A549 (cell line): Measurements from ENCODE around the gene HDHD2. TPM values are rescaled to one million over a fixed set of nuclear protein-coding genes. Genes with fewer than 3 reads are reported as not detected.

Source experiments
- ATAC-seq, 2 experiments: fragments of 200-7000 bp in 1 of 2; fragments of >200 bp in 1 of 2; cut with Nextera tagmentation in 1 of 2; cut with Tn5 transposase in 1 of 2; 3 replicates each; pipeline versions ENCODE4 v1.8.0 to v1.9.1; 2018 to 2020; ENCODE audit warnings: mild to moderate bottlenecking in 1 of 2, moderate library complexity in 1 of 2
- CTCF ChIA-PET: fragments of 300-600 bp; sonication (Branson Sonifier 250); formaldehyde crosslinking; extraction: SDS; loops from one replicate; lab custom pipeline; 2021; ENCODE audit warnings: antibody characterized with exemption, inconsistent platforms; lab: Yijun Ruan, JAX
- POLR2A ChIA-PET: fragments of 350-600 bp; formaldehyde crosslinking; extraction: SDS; loops from one replicate; lab custom pipeline; 2021; ENCODE audit warnings: antibody characterized with exemption, inconsistent platforms; lab: Yijun Ruan, JAX
- DNase-seq, 2 experiments: peaks; one replicate each; pipeline versions ENCODE4 v3.0.0 to v3.0.0-alpha.2; 2011 to 2016; ENCODE audit warnings: low read depth in 1 of 2, low spot score in 1 of 2
- FAIRE-seq: peaks from 2 replicates; lab custom pipeline; 2011; peaks lifted over from hg19 to GRCh38; lab: Jason Lieb, UNC
- H3K27ac ChIP-seq, 2 experiments: fragments of >200 bp; sonication (Bioruptor Twin); formaldehyde crosslinking; 3 replicates each; pipeline ENCODE4 v1.5.1; 2016 to 2017
- H3K4me1 ChIP-seq: fragments of >200 bp; sonication (Bioruptor Twin); formaldehyde crosslinking; 3 replicates; pipeline ENCODE4 v1.6.1; 2016
- H3K4me2 ChIP-seq: fragments of >200 bp; sonication (Bioruptor Twin); formaldehyde crosslinking; 3 replicates; pipeline ENCODE4 v1.6.1; 2016
- H3K4me3 ChIP-seq: fragments of >200 bp; sonication (Bioruptor Twin); formaldehyde crosslinking; 3 replicates; pipeline ENCODE4 v1.5.1; 2016
- H3K9me3 ChIP-seq: fragments of >200 bp; sonication (Bioruptor Twin); formaldehyde crosslinking; 3 replicates; pipeline ENCODE4 v1.6.1; 2016
- CHD4 ChIP-seq: fragments of 200-600 bp; sonication (generic); IDR thresholded peaks from 2 replicates; pipeline ENCODE4 v1.6.1; 2016; ENCODE audit warnings: antibody characterized with exemption, mild to moderate bottlenecking, borderline replicate concordance
- EHMT2 ChIP-seq: fragments of 200-600 bp; sonication (generic); IDR thresholded peaks from 2 replicates; pipeline ENCODE4 v1.6.1; 2016; ENCODE audit warnings: antibody characterized with exemption, low read depth, mild to moderate bottlenecking, moderate library complexity
- ESRRA ChIP-seq: fragments of 150-350 bp; IDR thresholded peaks from 2 replicates; pipeline ENCODE4 v1.6.1; 2014; ENCODE audit warnings: mild to moderate bottlenecking, low read length, borderline replicate concordance
- FOSB ChIP-seq: fragments of 250-450 bp; sonication (Bioruptor Pico); IDR thresholded peaks from 2 replicates; pipeline ENCODE4 v1.5.0; 2020; ENCODE audit warnings: mild to moderate bottlenecking, moderate library complexity
- FOXS1 ChIP-seq: fragments of 250-450 bp; sonication (Bioruptor Pico); IDR thresholded peaks from 2 replicates; pipeline ENCODE4 v1.5.0; 2020; ENCODE audit warnings: mild to moderate bottlenecking, moderate library complexity
- HDAC2 ChIP-seq: fragments of 200-600 bp; sonication (generic); IDR thresholded peaks from 2 replicates; pipeline ENCODE4 v1.6.1; 2016
- HEYL ChIP-seq: fragments of 250-450 bp; sonication (Bioruptor Pico); IDR thresholded peaks from 2 replicates; pipeline ENCODE4 v1.8.0; 2021; ENCODE audit warnings: mild to moderate bottlenecking, moderate library complexity
- HOXA7 ChIP-seq: fragments of 250-450 bp; sonication (Bioruptor Pico); IDR thresholded peaks from 2 replicates; pipeline ENCODE4 v1.5.0; 2020; ENCODE audit warnings: mild to moderate bottlenecking, moderate library complexity
- HOXB5 ChIP-seq: fragments of 250-450 bp; sonication (Bioruptor Pico); IDR thresholded peaks from 2 replicates; pipeline ENCODE4 v1.5.0; 2020; ENCODE audit warnings: mild to moderate bottlenecking, moderate library complexity
- JUN ChIP-seq, 2 experiments: fragments of >200 bp; sonication (Bioruptor Twin); formaldehyde crosslinking; IDR thresholded peaks; 2 replicates in 1 of 2; 3 replicates in 1 of 2; pipeline ENCODE4 v1.6.1; 2016 to 2017
- JUNB ChIP-seq: fragments of >200 bp; sonication (Bioruptor Twin); formaldehyde crosslinking; IDR thresholded peaks from 2 replicates; pipeline ENCODE4 v1.6.1; 2016
- KDM1A ChIP-seq: fragments of 200-600 bp; sonication (generic); IDR thresholded peaks from 2 replicates; pipeline ENCODE4 v1.6.1; 2016; ENCODE audit warnings: low read depth, mild to moderate bottlenecking
- KDM5A ChIP-seq: fragments of 200-600 bp; sonication (generic); IDR thresholded peaks from 2 replicates; pipeline ENCODE4 v1.6.1; 2016; ENCODE audit warnings: antibody characterized with exemption, mild to moderate bottlenecking
- MAFK ChIP-seq: fragments of 450-650 bp; IDR thresholded peaks from 2 replicates; pipeline ENCODE4 v1.6.1; 2014; ENCODE audit not compliant: partially characterized antibody
- MAZ ChIP-seq: fragments of 150-350 bp; IDR thresholded peaks from 2 replicates; pipeline ENCODE4 v1.6.1; 2014; ENCODE audit warnings: antibody characterized with exemption, low read depth, low read length, borderline replicate concordance
- NFE2L2 ChIP-seq: fragments of 150-350 bp; conservative IDR thresholded peaks from 2 replicates; pipeline ENCODE4 v1.6.1; 2014; ENCODE audit warnings: low read length
- NR3C1 ChIP-seq: fragments of >200 bp; sonication (Bioruptor Twin); formaldehyde crosslinking; IDR thresholded peaks from 3 replicates; pipeline ENCODE4 v1.6.1; 2017
- PHF8 ChIP-seq: fragments of 200-600 bp; sonication (generic); IDR thresholded peaks from 2 replicates; pipeline ENCODE4 v1.6.1; 2016; ENCODE audit warnings: low read depth, mild to moderate bottlenecking, antibody characterized with exemption, moderate library complexity, borderline replicate concordance
- RFX5 ChIP-seq: fragments of 450-650 bp; IDR thresholded peaks from 2 replicates; pipeline ENCODE4 v1.7.1; 2014; ENCODE audit warnings: antibody characterized with exemption, mild to moderate bottlenecking, moderate library complexity
- RNF2 ChIP-seq: fragments of 200-600 bp; sonication (generic); IDR thresholded peaks from 2 replicates; pipeline ENCODE4 v1.6.1; 2016; ENCODE audit warnings: low read depth, mild to moderate bottlenecking, antibody characterized with exemption, moderate library complexity, borderline replicate concordance
- TFCP2L1 ChIP-seq: fragments of 250-450 bp; sonication (Bioruptor Pico); IDR thresholded peaks from 2 replicates; pipeline ENCODE4 v1.5.0; 2021; ENCODE audit warnings: mild to moderate bottlenecking
- TP53 ChIP-seq: fragments of 250-450 bp; sonication (Bioruptor Pico); IDR thresholded peaks from 2 replicates; pipeline ENCODE4 v1.5.0; 2021; ENCODE audit warnings: mild to moderate bottlenecking, moderate library complexity
- ZFP36 ChIP-seq: fragments of 450-650 bp; IDR thresholded peaks from 2 replicates; pipeline ENCODE4 v1.6.1; 2014; ENCODE audit warnings: borderline replicate concordance; ENCODE audit not compliant: partially characterized antibody
- ZSCAN20 ChIP-seq: fragments of 250-450 bp; sonication (Bioruptor Pico); IDR thresholded peaks from 2 replicates; pipeline ENCODE4 v1.8.0; 2022; ENCODE audit warnings: mild to moderate bottlenecking, moderate library complexity
- WGBS: methylation state at CpG from one replicate; pipeline ENCODE4 v1.1.6; 2017; ENCODE audit errors: missing lambda C conversion rate; 5-methylcytosine and 5-hydroxymethylcytosine counted together
- polyA plus RNA-seq, 4 experiments: library from polyadenylated mRNA; depleted of rRNA in 3 of 4; stranded (reverse); fragments of >200 nt; fragmentation: RNase III in 1 of 4; extraction: RNeasy Plus Mini Kit Qiagen cat#74134 plus additional on column Dnase treatment in 1 of 4; gene quantifications; 2 replicates in 3 of 4; 3 replicates in 1 of 4; pipeline ENCODE4 v1.2.3, GENCODE V29; 2011 to 2017
- TF ChIP-seq, protein P1 (sequence below): fragments of 200-600 bp; sonication (generic); IDR thresholded peaks from 2 replicates; pipeline ENCODE4 v1.6.1; 2016; ENCODE audit warnings: antibody characterized with exemption, mild to moderate bottlenecking, moderate library complexity
- TF ChIP-seq, protein P2 (sequence below): fragments of 250-450 bp; sonication (Bioruptor Pico); IDR thresholded peaks from 2 replicates; pipeline ENCODE4 v1.5.0; 2020; ENCODE audit warnings: low read depth, mild to moderate bottlenecking, moderate library complexity
- TF ChIP-seq, protein P3 (sequence below): fragments of >200 bp; sonication (Bioruptor Twin); formaldehyde crosslinking; IDR thresholded peaks from 3 replicates; pipeline ENCODE4 v1.6.1; 2016
- TF ChIP-seq, protein P4 (sequence below): fragments of 250-450 bp; sonication (Bioruptor Pico); IDR thresholded peaks from 2 replicates; pipeline ENCODE4 v1.5.0; 2021; ENCODE audit warnings: mild to moderate bottlenecking, moderate library complexity, borderline replicate concordance

Gene HDHD2
- polyA plus RNA-seq, 2 of the 4 experiments (the other 2 are of a cell fraction): 12.0 to 16.1 TPM

DNA sequence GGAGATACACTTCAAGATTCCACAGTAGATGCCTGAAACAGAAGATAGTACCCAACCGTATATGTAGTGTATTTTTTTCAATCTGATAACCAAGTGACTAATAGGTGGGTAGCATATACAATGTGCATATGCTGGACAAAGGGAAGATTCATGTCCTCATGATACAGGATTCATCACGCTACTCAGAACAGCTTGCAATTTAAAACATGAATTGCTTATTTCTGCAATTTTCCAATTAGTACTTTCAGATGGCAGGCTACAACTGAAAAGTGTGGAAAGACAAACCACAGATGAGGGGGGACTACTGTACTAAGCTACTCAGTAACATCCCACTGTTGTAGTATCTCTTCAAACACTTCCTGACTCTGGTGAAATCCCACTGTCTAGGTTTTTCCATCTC is 22.2 kb upstream of the HDHD2 start:
- POLR2A ChIA-PET: no interaction called here
- H3K4me2 ChIP-seq: no peak overlapping the region
- WGBS: 93% methylated on average over 2 of the region's 2 CpGs
- H3K4me3 ChIP-seq: no peak overlapping the region
- FAIRE-seq: no peak
- CTCF ChIA-PET: no interaction called here
- H3K4me1 ChIP-seq: peaks cover 10% of the 10 kb centered on the region
- ATAC-seq: no peak
- H3K9me3 ChIP-seq: no peaks in the 10 kb centered on the region
- TF ChIP-seq, protein P1, sequence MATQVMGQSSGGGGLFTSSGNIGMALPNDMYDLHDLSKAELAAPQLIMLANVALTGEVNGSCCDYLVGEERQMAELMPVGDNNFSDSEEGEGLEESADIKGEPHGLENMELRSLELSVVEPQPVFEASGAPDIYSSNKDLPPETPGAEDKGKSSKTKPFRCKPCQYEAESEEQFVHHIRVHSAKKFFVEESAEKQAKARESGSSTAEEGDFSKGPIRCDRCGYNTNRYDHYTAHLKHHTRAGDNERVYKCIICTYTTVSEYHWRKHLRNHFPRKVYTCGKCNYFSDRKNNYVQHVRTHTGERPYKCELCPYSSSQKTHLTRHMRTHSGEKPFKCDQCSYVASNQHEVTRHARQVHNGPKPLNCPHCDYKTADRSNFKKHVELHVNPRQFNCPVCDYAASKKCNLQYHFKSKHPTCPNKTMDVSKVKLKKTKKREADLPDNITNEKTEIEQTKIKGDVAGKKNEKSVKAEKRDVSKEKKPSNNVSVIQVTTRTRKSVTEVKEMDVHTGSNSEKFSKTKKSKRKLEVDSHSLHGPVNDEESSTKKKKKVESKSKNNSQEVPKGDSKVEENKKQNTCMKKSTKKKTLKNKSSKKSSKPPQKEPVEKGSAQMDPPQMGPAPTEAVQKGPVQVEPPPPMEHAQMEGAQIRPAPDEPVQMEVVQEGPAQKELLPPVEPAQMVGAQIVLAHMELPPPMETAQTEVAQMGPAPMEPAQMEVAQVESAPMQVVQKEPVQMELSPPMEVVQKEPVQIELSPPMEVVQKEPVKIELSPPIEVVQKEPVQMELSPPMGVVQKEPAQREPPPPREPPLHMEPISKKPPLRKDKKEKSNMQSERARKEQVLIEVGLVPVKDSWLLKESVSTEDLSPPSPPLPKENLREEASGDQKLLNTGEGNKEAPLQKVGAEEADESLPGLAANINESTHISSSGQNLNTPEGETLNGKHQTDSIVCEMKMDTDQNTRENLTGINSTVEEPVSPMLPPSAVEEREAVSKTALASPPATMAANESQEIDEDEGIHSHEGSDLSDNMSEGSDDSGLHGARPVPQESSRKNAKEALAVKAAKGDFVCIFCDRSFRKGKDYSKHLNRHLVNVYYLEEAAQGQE: no peak
- TF ChIP-seq, protein P2, sequence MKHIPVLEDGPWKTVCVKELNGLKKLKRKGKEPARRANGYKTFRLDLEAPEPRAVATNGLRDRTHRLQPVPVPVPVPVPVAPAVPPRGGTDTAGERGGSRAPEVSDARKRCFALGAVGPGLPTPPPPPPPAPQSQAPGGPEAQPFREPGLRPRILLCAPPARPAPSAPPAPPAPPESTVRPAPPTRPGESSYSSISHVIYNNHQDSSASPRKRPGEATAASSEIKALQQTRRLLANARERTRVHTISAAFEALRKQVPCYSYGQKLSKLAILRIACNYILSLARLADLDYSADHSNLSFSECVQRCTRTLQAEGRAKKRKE: no peak
- TF ChIP-seq, all 56 proteins: peak for 0
- DNase-seq: no peak
- H3K27ac ChIP-seq: no peak overlapping the region

DNA sequence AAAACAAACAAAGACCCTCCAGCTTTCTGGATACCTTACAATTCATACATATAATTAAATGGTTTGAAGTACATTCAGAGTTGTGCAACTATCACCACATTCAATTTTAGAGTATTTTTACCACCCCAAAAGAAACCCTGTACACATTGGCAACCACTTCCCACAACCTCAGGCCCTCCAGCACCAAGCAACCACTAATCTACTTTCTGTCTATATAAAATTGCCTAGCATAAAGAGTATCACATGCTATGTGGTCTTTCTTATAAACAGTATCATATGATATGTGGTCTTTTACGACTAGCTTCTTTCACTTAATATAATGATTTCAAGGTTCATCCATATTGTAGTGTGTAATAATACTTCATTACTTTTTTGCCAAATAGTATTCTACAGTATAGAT is 18.6 kb upstream of the HDHD2 start:
- Histone ChIP-seq H3K4me2 (no peak overlapping the region), H3K4me1 (no peaks in the 10 kb centered on the region), H3K4me3 (no peak overlapping the region), H3K9me3 (no peaks in the 10 kb centered on the region), H3K27ac (no peak overlapping the region)
- ChIA-PET CTCF (interaction anchor here (0.7 kb wide), 1 partner anchor 36 kb away, joined by 5 read pairs; no protein-coding TSS in a partner anchor), POLR2A (interaction anchor here (1.1 kb wide), 1 partner anchor 19 kb away, joined by 3 read pairs; the partner anchor contains the start of gene HDHD2)
- ATAC-seq (no peak), DNase-seq (no peak), FAIRE-seq (no peak)
- WGBS: 92% methylated on average over 1 of the region's 1 CpG
- TF ChIP-seq MAFK: no peak
- no peak for TF ChIP-seq KDM1A
- no peak for TF ChIP-seq JUNB
- TF ChIP-seq, protein P2: no peak
- no peak for TF ChIP-seq ZFP36
- no peak for TF ChIP-seq JUN (IDR thresholded peaks at IDR 0.05)
- no peak for TF ChIP-seq TP53 (CRISPR knock-in tag)

DNA sequence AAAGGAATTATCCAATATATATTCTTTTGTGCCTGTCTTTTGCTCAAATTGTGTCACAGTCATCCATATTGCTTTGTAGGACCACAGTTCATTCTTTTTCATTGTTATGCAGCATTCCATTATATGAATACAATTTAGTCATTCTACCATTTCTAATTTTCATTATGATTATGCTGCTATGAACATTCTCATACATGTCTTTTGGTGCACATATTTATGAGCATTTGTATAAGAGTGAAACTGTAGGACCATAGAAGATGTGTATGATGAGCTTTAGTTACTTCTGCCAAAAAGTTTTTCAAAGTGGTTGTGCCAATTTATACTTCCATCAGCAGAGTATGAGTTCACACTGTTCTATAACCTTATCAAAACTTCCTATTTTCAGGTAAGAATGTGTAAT is 18.2 kb upstream of the HDHD2 start:
- Histone ChIP-seq H3K4me2 (no peak overlapping the region), H3K4me3 (no peak overlapping the region), H3K9me3 (no peaks in the 10 kb centered on the region), H3K4me1 (no peaks in the 10 kb centered on the region)
- CTCF ChIA-PET: interaction anchor here (0.7 kb wide), 1 partner anchor 36 kb away, joined by 5 read pairs; no protein-coding TSS in a partner anchor
- no peak for ATAC-seq
- TF ChIP-seq FOSB (no peak), HEYL (no peak), CHD4 (no peak), PHF8 (no peak), HOXB5 (CRISPR knock-in tag) (no peak), KDM5A (no peak), EHMT2 (no peak), NR3C1 (no peak), FOXS1 (no peak), NFE2L2 (no peak), TFCP2L1 (CRISPR knock-in tag) (no peak), HOXA7 (CRISPR knock-in tag) (no peak), ZSCAN20 (CRISPR knock-in tag) (no peak), ESRRA (no peak), RNF2 (no peak), MAZ (no peak), RFX5 (no peak), HDAC2 (no peak)
- TF ChIP-seq, protein P3, sequence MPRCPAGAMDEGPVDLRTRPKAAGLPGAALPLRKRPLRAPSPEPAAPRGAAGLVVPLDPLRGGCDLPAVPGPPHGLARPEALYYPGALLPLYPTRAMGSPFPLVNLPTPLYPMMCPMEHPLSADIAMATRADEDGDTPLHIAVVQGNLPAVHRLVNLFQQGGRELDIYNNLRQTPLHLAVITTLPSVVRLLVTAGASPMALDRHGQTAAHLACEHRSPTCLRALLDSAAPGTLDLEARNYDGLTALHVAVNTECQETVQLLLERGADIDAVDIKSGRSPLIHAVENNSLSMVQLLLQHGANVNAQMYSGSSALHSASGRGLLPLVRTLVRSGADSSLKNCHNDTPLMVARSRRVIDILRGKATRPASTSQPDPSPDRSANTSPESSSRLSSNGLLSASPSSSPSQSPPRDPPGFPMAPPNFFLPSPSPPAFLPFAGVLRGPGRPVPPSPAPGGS: no peak
- TF ChIP-seq, protein P4, sequence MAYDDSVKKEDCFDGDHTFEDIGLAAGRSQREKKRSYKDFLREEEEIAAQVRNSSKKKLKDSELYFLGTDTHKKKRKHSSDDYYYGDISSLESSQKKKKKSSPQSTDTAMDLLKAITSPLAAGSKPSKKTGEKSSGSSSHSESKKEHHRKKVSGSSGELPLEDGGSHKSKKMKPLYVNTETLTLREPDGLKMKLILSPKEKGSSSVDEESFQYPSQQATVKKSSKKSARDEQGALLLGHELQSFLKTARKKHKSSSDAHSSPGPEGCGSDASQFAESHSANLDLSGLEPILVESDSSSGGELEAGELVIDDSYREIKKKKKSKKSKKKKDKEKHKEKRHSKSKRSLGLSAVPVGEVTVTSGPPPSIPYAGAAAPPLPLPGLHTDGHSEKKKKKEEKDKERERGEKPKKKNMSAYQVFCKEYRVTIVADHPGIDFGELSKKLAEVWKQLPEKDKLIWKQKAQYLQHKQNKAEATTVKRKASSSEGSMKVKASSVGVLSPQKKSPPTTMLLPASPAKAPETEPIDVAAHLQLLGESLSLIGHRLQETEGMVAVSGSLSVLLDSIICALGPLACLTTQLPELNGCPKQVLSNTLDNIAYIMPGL (CRISPR knock-in tag): no peak
- TF ChIP-seq, all 56 proteins: peak for 0
- POLR2A ChIA-PET: interaction anchor here (1.1 kb wide), 1 partner anchor 18 kb away, joined by 3 read pairs; the partner anchor contains the start of gene HDHD2
- FAIRE-seq (no peak), DNase-seq (no peak)
- H3K27ac ChIP-seq: no peak overlapping the region
